Transverse colon (tissue), 4 donors: ENCODE results near the gene VIM.

Source experiments
- EP300 ChIP-seq: sonication (generic); formaldehyde crosslinking; IDR thresholded peaks from one replicate; pipeline ENCODE4 v1.6.1; 2017; ENCODE audit warnings: antibody characterized with exemption, low read depth
- POLR2A ChIP-seq: fragments of 450-650 bp; IDR thresholded peaks from one replicate; pipeline ENCODE4 v1.6.1; 2016; ENCODE audit warnings: antibody characterized with exemption, mild to moderate bottlenecking, moderate library complexity
- POLR2AphosphoS5 ChIP-seq, 3 donors: sonication (generic); formaldehyde crosslinking; IDR thresholded peaks; one replicate each; pipeline ENCODE4 v1.6.1; 2016; ENCODE audit warnings: antibody characterized with exemption in 3 of 3
- TF ChIP-seq, protein P1 (sequence below), 5 experiments: fragments of 200-600 bp in 3 of 5; fragments of 450-650 bp in 2 of 5; sonication (generic) in 3 of 5; IDR thresholded peaks; 1 replicate in 2 of 5; 2 replicates in 3 of 5; pipeline ENCODE4 v1.5.1; 2016 to 2017; ENCODE audit warnings: antibody characterized with exemption in 5 of 5, inconsistent platforms in 3 of 5, mild to moderate bottlenecking in 2 of 5, moderate library complexity in 1 of 5

DNA sequence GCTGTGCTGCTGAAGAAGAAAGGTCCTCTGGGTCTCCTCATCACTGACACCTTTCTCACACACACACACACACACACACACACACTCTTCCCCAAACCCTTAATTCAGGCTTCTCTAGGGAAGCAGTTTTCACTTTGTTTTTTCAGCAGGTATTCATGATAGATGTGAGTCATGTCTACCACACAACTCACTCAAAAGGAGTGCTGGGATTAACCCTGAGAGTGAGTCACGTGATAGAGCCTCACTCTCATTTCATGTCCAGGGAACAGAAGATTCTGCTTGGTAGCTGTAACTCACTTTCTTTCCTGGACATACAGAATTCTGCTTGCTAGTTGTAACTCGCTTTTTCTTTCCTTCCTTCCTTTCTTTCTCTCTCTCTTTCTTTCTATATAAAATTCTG lies 45.4 kb downstream of the VIM start:
- TF ChIP-seq POLR2A: no peak
- TF ChIP-seq, protein P1, sequence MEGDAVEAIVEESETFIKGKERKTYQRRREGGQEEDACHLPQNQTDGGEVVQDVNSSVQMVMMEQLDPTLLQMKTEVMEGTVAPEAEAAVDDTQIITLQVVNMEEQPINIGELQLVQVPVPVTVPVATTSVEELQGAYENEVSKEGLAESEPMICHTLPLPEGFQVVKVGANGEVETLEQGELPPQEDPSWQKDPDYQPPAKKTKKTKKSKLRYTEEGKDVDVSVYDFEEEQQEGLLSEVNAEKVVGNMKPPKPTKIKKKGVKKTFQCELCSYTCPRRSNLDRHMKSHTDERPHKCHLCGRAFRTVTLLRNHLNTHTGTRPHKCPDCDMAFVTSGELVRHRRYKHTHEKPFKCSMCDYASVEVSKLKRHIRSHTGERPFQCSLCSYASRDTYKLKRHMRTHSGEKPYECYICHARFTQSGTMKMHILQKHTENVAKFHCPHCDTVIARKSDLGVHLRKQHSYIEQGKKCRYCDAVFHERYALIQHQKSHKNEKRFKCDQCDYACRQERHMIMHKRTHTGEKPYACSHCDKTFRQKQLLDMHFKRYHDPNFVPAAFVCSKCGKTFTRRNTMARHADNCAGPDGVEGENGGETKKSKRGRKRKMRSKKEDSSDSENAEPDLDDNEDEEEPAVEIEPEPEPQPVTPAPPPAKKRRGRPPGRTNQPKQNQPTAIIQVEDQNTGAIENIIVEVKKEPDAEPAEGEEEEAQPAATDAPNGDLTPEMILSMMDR (IDR thresholded peaks at IDR 0.05): no peak
- TF ChIP-seq EP300: no peak
- no peak for TF ChIP-seq POLR2AphosphoS5 (IDR thresholded peaks at IDR 0.05)
